ENCODE results near the gene ZRANB3.

ZRANB3 gene

GRCh38 chr2:135257383-135258090 is 273.5 kb downstream of the ZRANB3 start:
- H3K9me3 ChIP-seq (ENCODE audit: insufficient read depth, low read depth, low read length), result no peaks in the 10 kb centered on the region
- no peak overlapping the region for H3K9ac ChIP-seq (ENCODE audit: low read depth, low read length, poor library complexity, severe bottlenecking)
- H3K4me2 ChIP-seq (ENCODE audit: low read depth, low read length, poor library complexity, severe bottlenecking), result no peak overlapping the region
- no peaks in the 10 kb centered on the region for H3K79me2 ChIP-seq (ENCODE audit: insufficient read depth, low read length)
- H3K4me3 ChIP-seq (ENCODE audit: low read length, poor library complexity, severe bottlenecking), result no peak overlapping the region
- no peak overlapping the region for H2AFZ ChIP-seq (ENCODE audit: low read length)
- H3K4me1 ChIP-seq (ENCODE audit: insufficient read depth, low read length, poor library complexity, severe bottlenecking), result no peaks in the 10 kb centered on the region
- no peaks in the 10 kb centered on the region for H3K36me3 ChIP-seq (ENCODE audit: insufficient read depth, low read length)
- TF ChIP-seq EZH2phosphoT487 (IDR thresholded peaks at IDR 0.05; ENCODE audit: borderline replicate concordance), result no peak
- TF ChIP-seq, protein P1, sequence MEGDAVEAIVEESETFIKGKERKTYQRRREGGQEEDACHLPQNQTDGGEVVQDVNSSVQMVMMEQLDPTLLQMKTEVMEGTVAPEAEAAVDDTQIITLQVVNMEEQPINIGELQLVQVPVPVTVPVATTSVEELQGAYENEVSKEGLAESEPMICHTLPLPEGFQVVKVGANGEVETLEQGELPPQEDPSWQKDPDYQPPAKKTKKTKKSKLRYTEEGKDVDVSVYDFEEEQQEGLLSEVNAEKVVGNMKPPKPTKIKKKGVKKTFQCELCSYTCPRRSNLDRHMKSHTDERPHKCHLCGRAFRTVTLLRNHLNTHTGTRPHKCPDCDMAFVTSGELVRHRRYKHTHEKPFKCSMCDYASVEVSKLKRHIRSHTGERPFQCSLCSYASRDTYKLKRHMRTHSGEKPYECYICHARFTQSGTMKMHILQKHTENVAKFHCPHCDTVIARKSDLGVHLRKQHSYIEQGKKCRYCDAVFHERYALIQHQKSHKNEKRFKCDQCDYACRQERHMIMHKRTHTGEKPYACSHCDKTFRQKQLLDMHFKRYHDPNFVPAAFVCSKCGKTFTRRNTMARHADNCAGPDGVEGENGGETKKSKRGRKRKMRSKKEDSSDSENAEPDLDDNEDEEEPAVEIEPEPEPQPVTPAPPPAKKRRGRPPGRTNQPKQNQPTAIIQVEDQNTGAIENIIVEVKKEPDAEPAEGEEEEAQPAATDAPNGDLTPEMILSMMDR (conservative IDR thresholded peaks at IDR 0.05; ENCODE audit: low read length), result no peak
- no peaks in the 10 kb centered on the region for H3K9me2 ChIP-seq (replicated peaks; ENCODE audit: low read depth, low read length)
- no peaks in the 10 kb centered on the region for H3F3A ChIP-seq (ENCODE audit: low read depth)
- H4K20me1 ChIP-seq (ENCODE audit: insufficient read depth, low read length, poor library complexity, severe bottlenecking), result no peaks in the 10 kb centered on the region
- H3K27me3 ChIP-seq (ENCODE audit: insufficient read depth, low read length, poor library complexity, severe bottlenecking), result no peaks in the 10 kb centered on the region

DNA sequence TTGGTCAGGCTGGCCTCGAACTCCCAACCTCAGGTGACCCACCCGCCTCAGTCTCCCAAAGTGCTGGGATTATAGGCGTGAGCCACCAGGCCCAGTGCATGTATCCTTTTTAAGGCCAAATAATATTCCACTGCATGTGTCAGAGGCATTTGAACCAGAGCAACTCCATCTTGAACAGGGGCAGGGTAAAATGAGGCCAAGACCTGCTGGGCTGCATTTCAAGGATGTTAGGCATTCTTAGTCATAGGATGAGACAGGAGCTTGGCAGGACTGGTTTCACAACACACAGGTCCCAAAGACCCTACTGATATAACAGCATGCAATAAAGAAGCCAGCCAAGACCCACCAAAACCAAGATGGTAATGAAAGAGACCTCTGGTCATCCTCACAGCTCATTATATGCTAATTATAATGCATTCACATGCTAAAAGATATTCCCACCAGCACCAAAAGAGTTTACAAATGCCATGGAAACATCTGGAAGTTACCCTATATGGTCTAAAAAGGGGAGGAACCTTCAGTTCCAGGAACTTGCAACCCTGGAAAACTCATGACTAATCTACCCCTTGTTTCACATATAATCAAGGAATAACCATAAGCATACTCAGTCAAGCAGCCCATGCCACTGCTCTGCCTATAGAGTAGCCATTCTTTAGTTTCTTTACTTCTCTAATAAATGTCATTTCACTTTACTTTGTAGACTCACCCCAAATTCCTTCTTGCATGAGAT is 274.3 kb downstream of the ZRANB3 start:
- H3K9ac ChIP-seq (ENCODE audit: low read depth, low read length, poor library complexity, severe bottlenecking), result no peak overlapping the region
- H3K4me2 ChIP-seq (ENCODE audit: low read depth, low read length, poor library complexity, severe bottlenecking), result no peak overlapping the region

GRCh38 chr2:135255208-135255607 is 275.8 kb downstream of the ZRANB3 start:
- Histone ChIP-seq H3K4me3 (ENCODE audit: low read length, poor library complexity, severe bottlenecking) (no peak overlapping the region), H3F3A (ENCODE audit: low read depth) (no peaks in the 10 kb centered on the region), H3K9me2 (replicated peaks; ENCODE audit: low read depth, low read length) (no peaks in the 10 kb centered on the region), H3K9me3 (ENCODE audit: insufficient read depth, low read depth, low read length) (no peaks in the 10 kb centered on the region), H3K4me2 (ENCODE audit: low read depth, low read length, poor library complexity, severe bottlenecking) (no peak overlapping the region), H3K36me3 (ENCODE audit: insufficient read depth, low read length) (no peaks in the 10 kb centered on the region), H3K79me2 (ENCODE audit: insufficient read depth, low read length) (no peaks in the 10 kb centered on the region), H3K9ac (ENCODE audit: low read depth, low read length, poor library complexity, severe bottlenecking) (no peak overlapping the region), H3K4me1 (ENCODE audit: insufficient read depth, low read length, poor library complexity, severe bottlenecking) (no peaks in the 10 kb centered on the region), H3K27me3 (ENCODE audit: insufficient read depth, low read length, poor library complexity, severe bottlenecking) (no peaks in the 10 kb centered on the region), H4K20me1 (ENCODE audit: insufficient read depth, low read length, poor library complexity, severe bottlenecking) (no peaks in the 10 kb centered on the region), H2AFZ (ENCODE audit: low read length) (no peak overlapping the region)
- TF ChIP-seq, protein P1 (conservative IDR thresholded peaks at IDR 0.05; ENCODE audit: low read length), result no peak
- no peak for TF ChIP-seq EZH2phosphoT487 (IDR thresholded peaks at IDR 0.05; ENCODE audit: borderline replicate concordance)

More for the DNA sequence above, 274.3 kb downstream of the ZRANB3 start:
- Histone ChIP-seq H3F3A (ENCODE audit: low read depth) (no peaks in the 10 kb centered on the region), H3K9me3 (ENCODE audit: insufficient read depth, low read depth, low read length) (no peaks in the 10 kb centered on the region), H3K36me3 (ENCODE audit: insufficient read depth, low read length) (no peaks in the 10 kb centered on the region), H3K79me2 (ENCODE audit: insufficient read depth, low read length) (no peaks in the 10 kb centered on the region), H3K27me3 (ENCODE audit: insufficient read depth, low read length, poor library complexity, severe bottlenecking) (no peaks in the 10 kb centered on the region), H3K4me1 (ENCODE audit: insufficient read depth, low read length, poor library complexity, severe bottlenecking) (no peaks in the 10 kb centered on the region), H3K4me3 (ENCODE audit: low read length, poor library complexity, severe bottlenecking) (no peak overlapping the region), H4K20me1 (ENCODE audit: insufficient read depth, low read length, poor library complexity, severe bottlenecking) (no peaks in the 10 kb centered on the region), H2AFZ (ENCODE audit: low read length) (no peak overlapping the region), H3K9me2 (replicated peaks; ENCODE audit: low read depth, low read length) (no peaks in the 10 kb centered on the region)
- TF ChIP-seq EZH2phosphoT487 (IDR thresholded peaks at IDR 0.05; ENCODE audit: borderline replicate concordance), result no peak
- TF ChIP-seq, protein P1 (conservative IDR thresholded peaks at IDR 0.05; ENCODE audit: low read length), result no peak
